Measurements from ENCODE around the gene NHS.
"Not testable (repeated sequence)": the region's sequence is repeated elsewhere in the genome, so short reads cannot be mapped to it uniquely, and the experiment has no call there.

The NHS gene

DNA sequence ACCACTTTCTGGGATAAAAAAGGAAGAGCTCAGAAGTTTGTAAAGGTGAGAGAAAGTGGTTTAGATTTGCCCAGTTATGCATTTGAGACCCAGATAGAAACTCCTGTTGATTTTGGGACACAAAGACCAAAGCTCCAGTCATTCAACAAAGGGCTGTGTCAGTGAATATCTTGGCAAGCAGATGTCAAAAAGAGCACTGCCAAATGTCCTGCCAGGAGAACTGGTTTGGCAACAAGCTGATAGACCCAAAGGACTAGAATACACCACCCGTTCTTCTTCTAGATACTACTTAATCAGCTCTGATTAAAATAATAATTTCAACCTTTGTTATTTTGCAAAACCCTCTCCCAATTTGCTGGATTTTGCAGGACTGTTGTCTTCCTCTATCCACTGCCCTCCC, 121.4 kb downstream of the NHS start:
- no peak for DNase-seq (ENCODE audit: low spot score)

DNA sequence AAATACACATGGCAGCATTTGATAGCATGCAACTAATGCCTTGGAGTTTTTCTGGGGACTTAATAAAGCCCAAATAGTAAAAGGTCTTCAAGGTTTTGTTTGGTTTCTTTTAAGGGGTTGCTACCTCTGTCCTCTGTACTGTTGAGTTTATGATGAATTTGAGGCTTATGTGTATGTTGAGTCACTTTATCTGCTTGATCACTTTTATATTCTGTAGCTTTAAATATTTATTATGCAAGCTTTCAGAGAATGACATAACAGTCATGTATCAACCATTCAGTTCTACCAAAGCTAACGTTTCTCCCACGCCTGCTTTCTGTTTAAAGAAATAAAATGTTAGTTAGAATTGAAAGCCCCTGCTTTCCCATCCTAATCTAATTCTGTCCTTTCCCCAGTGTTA, 122.2 kb downstream of the NHS start:
- no peak for DNase-seq (ENCODE audit: low spot score)

DNA sequence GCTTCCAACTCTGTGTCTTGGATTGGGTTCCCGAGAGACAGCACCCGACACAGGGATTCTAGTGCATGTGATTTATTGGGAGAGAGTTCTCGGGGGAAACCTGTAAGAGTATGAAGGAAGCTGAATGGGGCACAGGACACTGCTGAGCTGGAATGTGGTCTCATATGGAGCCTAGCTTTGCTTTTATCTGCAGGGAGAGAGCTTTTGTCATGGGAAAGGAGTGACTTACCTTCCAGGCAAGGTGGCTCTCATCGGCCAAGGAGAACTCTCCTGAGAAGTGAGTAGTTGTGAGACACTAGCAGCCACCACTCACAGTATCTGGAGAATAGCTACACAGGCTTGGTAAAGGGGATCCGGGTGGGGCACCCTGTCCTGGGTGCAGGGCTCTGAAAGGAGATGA, 124.5 kb downstream of the NHS start:
- no peak for DNase-seq (ENCODE audit: low spot score)

DNA sequence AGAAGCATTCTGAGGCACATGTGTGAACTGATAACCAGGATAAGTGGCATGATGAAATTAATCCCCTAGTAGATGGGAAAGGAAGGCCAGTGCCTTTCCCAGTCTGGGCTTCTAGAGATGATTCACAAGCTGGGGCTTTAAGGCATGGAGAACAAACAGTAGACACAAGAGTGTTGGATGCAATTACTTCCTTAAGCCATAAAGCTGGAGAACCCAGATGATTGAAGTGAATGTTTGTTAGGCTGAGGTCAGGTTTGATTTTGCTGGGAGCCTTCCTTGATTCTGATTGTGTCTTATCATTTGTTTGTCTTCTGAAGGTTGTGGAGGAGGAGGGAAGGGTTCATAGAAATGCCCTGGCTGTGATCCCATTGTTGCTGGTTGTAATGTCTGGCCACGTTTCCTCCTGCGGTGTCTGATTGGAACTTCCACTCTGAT, 125.2 kb downstream of the NHS start:
- no peak for DNase-seq (ENCODE audit: low spot score)

DNA sequence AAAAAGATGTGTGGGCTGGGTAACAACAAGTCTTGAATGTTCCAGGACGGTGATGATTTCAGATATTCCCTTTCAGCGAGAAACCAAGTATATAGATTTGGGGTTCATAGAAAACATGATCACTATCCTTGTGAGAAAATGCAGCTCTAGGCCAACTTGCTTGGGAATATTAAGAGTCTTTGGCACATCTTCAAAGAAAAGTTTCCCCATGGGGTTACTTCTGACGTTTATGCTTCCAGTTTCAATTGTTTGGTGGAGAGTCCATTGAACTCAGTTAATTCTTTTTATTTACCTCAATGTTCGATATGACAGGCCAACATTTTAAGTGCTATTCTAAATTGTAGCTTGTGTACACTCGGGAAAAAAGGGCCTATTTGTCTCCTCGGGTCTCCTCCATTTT, 126.7 kb downstream of the NHS start:
- DNase-seq (ENCODE audit: low spot score) = no peak

DNA sequence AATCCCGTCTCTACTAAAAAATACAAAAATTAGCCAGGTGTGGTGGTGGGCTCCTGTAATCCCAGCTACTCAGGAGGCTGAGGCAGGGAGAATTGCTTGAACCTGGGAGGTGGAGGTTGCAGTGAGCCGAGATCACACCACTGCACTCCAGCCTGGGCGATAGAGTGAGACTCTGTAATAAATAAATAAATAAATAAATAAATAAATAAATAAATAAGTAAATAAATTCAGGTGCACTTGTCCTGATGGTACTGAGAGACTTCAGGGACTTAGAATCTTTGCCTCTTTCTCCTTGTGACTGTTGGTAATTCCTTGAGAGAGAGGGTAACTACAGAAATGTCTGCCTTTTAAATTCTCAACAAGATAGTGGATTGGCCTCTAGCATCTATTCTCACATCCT, 131.4 kb downstream of the NHS start:
- not testable (repeated sequence) for DNase-seq (ENCODE audit: low spot score)

DNA sequence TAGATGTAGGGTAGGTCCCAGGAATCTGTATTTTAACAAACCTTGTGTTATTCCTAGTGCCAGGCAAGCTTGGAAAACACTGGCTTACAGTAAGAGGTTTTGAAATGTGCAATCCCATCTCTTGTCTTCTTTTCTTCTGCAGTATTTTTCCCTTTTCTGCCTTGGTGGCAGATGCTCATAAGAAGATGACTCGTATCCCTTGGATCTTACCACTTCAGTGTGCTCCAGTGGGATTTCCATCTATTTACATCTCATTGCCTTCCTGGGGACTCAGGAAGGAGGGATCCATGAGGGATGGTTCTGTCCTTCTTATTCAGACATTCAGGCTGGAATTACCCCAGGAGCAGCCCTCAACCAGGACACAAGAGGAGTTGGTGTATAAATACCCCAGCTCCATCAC, 136.6 kb downstream of the NHS start:
- no peak for DNase-seq (ENCODE audit: low spot score)

DNA sequence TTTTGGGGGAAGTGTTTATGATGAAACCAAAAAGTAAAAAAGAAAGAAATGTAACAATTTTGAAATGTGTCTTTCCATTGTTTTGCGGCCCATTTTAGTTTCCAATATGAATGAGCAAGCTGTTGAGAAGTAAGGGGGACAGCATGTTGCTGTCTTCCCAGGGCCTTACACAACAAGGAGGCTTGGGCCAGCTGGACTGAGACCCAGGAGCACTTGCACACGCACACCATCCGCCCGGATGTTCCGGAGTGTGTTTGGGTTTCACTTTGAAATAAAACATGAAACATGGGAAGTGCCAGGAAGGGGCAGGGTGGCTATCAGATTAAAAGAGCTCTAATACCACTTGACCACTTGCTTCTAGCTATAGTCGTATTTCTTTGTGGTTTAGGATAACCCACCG, 144.4 kb downstream of the NHS start:
- no peak for DNase-seq (ENCODE audit: low spot score)

DNA sequence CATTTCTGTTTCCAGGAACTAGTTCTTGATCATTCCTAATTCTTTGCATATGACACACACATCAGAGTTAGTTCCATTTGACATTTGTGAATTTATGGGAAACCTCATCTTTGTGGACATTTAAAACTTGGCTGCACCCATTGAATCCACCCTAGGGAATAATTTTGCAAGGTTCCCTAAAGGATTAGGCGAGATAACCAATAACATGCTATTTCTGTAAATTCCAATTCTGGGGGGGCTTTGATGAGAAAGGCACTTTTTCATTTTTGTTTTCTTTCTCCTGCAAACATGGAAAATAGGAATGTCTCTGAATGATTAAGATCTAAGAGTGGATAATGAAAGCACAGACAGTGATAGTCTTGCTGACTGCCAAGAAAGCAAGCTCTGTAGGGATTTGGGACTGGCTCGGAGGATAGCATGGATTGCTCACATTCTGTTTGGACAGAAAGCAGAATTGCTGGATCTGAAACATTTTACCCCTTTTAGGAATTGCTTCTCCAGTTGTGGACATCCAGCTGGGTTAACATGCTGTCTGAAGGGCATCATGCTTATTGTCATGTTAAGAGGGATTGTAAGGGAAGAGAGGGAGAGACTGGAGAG, 145.1 kb downstream of the NHS start:
- DNase-seq (ENCODE audit: low spot score) = no peak

DNA sequence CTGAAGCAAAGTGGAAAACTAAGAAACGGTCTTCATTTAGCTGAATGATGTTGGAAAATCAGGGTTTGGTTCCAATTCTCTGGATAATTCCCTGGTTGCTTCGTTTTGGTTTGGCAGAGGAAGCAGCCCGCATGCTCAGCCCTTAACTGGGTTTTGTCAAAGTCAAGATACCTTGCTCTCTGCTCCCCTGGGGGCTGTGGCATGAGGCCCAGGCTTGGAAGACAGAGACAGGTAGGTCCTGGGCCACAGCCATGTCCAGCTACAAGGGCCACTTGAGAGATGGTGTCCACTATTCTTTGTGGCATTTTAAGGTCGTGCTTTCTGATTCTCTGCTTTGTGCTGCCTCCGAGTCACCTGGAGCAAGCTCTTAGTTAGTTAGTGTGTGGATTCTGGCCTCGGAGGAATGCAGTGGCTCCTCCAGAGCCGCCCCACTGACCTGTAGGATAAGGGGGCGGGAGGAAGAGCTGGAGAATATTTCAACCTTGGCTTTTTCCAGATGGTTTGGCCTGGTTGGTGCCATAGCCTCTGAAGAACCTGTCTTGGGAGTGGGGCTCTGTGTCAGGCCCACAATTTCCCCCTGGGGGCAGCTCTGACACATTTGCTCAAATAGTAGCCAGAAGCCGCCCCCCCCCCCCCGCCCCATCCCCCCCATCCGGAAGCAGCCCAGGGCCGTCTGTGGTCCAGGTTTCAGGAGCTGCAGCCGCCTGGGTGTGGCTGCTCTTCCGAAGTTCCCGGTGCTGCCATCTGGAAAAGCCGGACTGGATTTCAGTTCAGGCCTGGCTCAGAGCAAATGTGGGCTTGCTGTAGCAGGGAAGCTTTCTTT, 147.1 kb downstream of the NHS start:
- no peak for DNase-seq (ENCODE audit: low spot score)

DNA sequence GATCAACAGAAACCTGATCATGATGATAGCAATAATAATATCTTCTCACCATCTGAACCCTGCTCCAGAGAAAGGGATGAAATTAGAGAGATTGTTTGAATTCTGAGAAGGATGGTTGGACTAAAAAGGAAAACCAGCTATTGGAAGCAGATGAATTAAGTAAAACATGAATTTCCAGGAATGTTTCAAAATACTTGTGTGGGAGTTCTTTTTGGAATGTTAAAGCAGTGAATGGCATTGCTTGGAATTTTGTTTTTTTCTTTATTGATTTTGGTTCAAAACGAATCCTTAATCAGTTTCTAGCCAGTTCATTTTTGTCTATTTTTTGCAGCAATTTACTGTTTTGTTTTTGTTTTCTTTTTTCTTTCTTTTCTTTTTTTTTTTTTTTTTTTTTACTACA, 150.3 kb downstream of the NHS start:
- no peak for DNase-seq (ENCODE audit: low spot score)

DNA sequence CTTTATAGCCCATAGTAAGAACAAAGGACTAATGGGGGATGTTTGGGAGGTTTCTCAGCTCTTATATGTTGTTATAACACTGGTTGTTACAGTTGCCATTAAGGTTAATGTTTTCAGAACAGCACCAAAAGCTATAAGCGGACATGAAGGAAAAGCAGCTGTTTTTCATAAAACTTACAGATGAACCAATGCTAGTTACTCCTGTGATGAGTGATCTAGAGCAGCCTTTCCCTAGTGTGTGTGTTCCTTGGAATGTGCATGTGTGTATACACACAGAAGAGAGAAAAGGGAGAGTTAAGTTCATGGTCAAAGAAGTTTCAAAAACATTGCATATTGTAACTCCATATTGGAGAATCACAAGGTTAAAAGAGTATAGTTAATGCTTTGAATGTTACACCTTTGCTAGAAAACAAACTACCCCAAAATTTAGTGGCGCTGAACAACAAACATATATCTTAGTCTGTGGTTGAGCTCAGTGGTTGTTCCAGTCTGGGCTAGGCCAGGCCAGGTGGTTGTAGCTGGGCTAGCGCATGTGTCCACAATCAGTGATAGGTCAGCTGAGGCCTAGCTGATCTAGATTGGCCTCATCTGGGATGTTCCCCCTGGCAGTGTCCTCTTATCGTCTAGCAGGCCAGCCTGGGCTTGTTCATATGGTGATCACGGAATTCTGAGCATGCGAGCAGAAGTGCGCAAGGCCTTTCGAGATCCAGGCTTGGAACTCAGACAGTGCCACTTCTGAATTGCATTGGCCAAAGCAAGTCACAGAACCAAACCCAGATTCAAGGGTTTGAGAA, 151.0 kb downstream of the NHS start:
- no peak for DNase-seq (ENCODE audit: low spot score)

DNA sequence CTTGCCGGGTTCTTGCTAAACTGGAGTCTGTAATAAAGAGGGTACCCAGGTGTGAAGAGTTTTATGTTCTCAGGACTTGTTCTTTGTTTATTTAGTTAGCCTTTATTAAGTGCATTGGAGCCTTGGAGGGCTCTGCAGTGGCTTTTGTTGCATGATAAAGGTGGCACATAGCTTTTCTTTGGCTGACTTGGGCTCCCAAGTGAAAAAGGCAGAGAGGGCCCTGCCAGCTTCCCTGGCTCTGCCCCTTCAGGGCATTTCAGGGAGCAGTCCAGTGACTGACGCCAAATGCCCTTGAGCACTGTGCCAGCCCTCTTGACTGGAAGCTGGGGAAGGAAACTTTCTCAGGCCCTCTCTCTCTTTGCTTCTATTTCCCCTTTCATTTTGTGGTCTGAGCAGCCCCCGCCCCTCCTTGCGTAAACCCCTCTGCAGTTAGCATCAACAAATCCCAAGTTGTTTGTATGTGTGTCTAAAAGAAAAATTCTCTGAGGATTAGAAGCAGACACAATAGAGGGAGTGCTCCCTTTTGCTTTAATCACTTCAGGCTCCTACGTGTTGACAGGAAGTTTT, 152.2 kb downstream of the NHS start:
- no peak for DNase-seq (ENCODE audit: low spot score)

DNA sequence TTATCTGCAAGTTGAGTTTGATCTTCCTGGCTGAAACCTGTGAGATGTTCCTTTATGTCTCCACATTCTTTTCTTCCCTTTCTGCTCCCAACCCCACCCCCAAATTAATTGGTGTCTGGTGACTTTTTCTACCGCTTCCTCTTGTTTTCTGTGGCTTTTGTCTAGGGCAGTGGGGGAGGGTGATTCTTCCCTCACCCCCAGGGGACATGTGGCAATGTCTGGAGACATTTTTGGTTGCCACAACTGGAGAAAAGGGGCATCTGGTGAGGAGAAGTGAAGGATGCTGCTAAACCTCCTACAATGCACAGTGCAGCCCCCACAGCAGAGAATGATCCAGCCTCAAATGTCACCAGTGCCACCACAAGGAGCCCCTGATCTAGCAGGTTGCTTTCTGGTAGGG, 152.9 kb downstream of the NHS start:
- DNase-seq (ENCODE audit: low spot score) = no peak

DNA sequence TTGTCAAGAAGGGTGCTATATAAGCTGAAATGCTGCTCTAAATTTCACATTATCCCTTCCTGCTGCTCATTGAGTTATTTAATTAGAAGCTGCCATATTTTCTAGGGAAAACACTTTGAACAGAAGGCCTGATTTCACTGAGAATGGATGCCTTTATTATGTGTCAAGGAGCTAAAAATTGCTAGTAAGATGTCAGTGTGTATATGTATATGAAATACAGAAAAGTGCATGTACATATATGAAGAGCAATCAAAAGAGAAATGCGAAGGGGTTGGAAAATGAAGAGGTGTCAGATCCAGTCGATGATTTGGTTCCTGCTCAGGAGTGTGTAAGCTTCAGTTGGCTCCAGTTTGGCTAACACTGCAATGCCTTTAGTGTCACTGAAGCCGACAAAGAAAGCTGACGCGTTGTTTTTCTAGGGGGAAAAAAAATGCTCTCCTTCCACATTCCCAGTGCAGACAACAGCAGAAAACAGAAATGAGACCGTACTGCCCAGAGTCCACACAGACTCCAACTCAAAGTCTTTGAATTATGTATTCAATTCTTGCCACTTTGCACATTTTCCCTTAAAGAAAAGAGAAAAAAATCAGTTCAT, 154.2 kb downstream of the NHS start:
- no peak for DNase-seq (ENCODE audit: low spot score)

DNA sequence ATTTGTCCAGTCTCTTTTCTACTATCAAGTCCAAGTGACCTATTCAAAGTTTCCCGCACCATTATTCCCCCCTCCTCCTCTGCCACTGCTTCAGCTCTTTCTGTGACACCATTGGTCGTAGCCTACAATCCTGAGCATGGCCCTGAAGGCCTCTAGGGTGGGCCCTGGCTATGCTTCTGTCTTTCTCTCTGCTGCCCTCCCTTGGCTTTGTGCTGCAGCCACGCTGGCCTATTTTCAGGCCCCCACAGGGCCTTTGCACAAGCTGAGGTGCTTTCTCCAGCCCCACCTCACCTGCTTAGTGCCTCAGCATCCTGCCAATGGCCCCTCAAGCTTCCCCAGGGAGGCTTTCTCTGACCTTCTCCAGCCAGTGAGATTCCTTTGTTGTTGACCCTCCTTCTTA, 156.5 kb downstream of the NHS start:
- no peak for DNase-seq (ENCODE audit: low spot score)

DNA sequence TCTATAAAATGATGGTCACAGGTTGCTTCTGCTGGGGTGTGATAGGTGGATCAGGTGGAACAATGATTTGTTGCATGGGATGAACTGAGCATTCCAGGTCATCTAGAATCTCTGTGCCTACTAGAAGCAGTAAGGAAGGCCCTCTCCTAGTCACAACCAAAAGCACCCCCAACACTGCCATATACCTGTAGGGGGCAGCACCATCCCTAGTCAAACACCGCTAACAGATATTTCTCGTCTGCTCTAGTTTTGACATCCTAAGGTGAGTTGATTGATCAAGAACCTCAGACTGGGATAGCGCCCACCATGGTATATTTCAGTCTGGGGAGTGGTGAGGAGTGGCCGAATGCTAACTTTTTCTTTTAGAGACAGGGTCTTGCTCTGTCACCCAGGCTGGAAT, 160.2 kb downstream of the NHS start:
- DNase-seq (ENCODE audit: low spot score) = no peak

DNA sequence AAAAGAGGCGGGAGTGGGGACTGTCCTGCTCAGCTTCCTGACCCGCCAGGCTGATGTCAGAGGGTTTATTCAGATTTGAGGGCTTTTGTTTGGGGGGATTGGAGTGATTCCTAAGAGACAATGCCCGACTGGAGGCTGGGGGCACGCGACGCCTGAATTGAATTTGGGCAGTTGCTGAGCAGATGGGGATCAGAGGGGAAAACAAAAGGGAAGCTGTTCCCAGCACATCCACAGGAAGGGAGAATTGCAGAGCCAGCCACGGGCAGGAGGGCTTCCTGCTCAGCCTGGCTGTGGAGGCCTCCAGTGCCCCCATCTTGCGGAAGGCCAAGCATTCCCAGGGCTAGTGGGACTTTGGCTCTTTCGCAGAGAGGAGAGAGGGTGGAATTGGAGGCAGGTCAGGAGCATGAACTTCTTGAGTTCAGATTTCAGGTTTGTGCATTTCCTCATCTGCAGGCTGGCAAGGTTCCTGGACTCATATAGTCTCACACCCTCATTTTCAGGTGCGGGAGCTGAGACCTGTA, 162.8 kb downstream of the NHS start:
- no peak for DNase-seq (ENCODE audit: low spot score)

DNA sequence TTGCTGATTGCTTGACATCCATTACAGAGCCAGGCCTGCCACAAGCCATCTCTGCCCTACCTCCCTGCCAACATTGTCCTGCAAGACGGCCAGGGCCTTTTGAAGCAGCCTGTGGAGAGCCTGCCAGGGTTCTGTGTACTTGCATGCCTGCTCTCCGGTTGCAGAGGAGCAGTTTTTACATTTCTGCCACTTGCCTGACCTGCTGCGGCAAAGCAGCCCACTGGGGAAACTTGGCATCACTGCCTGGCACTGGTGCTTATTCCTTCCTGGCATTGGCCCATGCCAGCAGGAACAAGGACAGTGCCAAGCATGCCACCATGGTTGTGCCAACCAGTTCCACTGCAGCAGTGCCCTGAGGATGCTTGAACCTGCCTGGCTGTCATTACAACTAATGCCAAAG, 167.1 kb downstream of the NHS start:
- no peak for DNase-seq (ENCODE audit: low spot score)

DNA sequence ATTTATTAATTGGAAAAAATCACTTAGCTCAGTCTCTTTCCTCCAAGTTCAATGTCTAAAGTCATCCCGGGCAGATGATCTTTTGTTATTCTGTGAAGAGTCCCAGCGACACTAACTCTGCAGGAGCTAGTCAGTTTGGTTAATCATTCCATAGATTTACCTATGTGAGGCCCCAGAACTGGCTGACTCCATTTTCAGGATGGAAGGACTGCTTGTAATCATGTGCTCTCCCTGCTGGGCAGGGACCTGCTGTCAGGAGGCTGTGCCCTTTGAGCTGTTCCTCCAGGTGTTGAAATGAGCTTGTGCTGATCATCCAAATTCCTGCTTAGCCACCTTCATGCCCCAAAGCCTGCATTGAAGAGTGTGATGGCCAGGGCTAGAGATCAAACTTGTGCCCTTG, 169.8 kb downstream of the NHS start:
- no peak for DNase-seq (ENCODE audit: low spot score)

DNA sequence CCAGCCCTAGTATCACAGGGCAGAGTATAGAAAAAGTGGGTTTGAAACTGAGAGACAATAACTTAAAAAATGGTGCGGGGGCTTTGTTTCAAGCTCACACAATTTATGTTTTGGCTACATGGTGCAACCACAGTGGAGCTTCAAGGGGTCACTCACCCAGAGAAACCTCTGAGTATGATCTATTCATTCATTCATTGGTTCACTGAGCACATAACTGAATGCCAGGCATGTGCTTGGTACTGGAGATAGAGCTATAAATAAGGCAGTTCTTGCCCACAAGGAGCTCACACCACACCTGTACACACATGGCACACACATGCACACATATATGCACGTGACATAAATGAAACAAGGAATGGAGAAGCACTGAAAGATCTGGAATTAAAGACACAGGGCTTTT, 171.4 kb downstream of the NHS start:
- DNase-seq (ENCODE audit: low spot score) = no peak

DNA sequence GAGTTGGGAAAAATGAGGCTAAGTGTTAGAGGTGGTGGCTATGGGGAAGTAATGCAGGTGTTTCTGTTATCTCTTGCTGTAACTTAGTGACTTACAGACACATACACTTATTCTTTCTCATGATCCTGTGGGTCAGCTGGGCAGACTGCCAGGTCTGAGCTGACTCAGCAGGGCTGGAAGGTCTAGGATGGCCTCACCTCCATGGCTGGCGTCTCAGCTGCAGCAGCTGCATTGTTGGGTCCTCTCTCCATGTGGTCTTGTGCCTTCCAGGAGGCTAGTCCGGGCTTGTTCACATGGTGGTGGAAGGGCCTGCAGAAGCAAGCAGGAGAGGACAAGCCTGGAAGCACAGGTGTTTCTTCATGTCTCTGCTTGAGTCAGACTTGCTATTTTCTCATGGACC, 172.7 kb downstream of the NHS start:
- DNase-seq (ENCODE audit: low spot score) = no peak
